Colonic mucosa (tissue), 4 donors: ENCODE measurements around the gene SENP7. TPM values are rescaled to one million over a fixed set of nuclear protein-coding genes. Genes with fewer than 3 reads are reported as not detected.

Experiments used
- DNase-seq: peaks from one replicate; pipeline ENCODE4 v3.0.0-alpha.2; 2020
- H3K27ac ChIP-seq: fragments of 200-600 bp; one replicate; pipeline ENCODE4 v1.8.0; 2021
- H3K27me3 ChIP-seq: fragments of 200-600 bp; one replicate; pipeline ENCODE4 v1.8.0; 2021
- H3K36me3 ChIP-seq: fragments of 200-600 bp; one replicate; pipeline ENCODE4 v1.8.0; 2021
- H3K4me1 ChIP-seq: fragments of 200-600 bp; one replicate; pipeline ENCODE4 v1.8.0; 2021; ENCODE audit warnings: mild to moderate bottlenecking
- H3K4me3 ChIP-seq: fragments of 200-600 bp; one replicate; pipeline ENCODE4 v1.8.0; 2021
- H3K9ac ChIP-seq, 2 donors: one replicate each; pipeline ENCODE4 v1.7.0; 2013; ENCODE audit warnings: control low read depth in 2 of 2, low read depth in 2 of 2, low read length in 2 of 2
- H3K9me3 ChIP-seq: fragments of 200-600 bp; one replicate; pipeline ENCODE4 v1.8.0; 2021
- intact Hi-C: fragments of 100-400 bp; cut with DNase I; formaldehyde crosslinking; loops from one replicate; pipeline ENCODE4 v1.14.1; 2022
- total RNA-seq, 2 donors: library from RNA; stranded (reverse); fragmentation: NEBNext Ultra II Directional in 1 of 2; extraction: Animal tissue kit (Norgen Biotek cat#: 25700) in 1 of 2; gene quantifications; one replicate each; pipeline ENCODE4 v1.2.1, GENCODE V29; 2021
- TF ChIP-seq, protein P1 (sequence below): fragments of 200-600 bp; IDR thresholded peaks from one replicate; pipeline ENCODE4 v1.8.0; 2022; ENCODE audit warnings: antibody characterized with exemption, mild to moderate bottlenecking
- donor health status: healthy.
- donor health status: DM: no; HTN: no; CAD: no.
- donor health status: DM: no; HTN: no; CAD: no.

Gene SENP7
- total RNA-seq, 2 donors from 2014 or later, result 5.6 to 8.6 TPM

GRCh38 chr3:101303836-101304235 lies 209.2 kb downstream of the SENP7 start:
- no peaks in the 10 kb centered on the region for H3K36me3 ChIP-seq
- intact Hi-C loops, result no loop called here
- no peaks in the 10 kb centered on the region for H3K27me3 ChIP-seq
- no peaks in the 10 kb centered on the region for H3K4me1 ChIP-seq
- TF ChIP-seq, protein P1, sequence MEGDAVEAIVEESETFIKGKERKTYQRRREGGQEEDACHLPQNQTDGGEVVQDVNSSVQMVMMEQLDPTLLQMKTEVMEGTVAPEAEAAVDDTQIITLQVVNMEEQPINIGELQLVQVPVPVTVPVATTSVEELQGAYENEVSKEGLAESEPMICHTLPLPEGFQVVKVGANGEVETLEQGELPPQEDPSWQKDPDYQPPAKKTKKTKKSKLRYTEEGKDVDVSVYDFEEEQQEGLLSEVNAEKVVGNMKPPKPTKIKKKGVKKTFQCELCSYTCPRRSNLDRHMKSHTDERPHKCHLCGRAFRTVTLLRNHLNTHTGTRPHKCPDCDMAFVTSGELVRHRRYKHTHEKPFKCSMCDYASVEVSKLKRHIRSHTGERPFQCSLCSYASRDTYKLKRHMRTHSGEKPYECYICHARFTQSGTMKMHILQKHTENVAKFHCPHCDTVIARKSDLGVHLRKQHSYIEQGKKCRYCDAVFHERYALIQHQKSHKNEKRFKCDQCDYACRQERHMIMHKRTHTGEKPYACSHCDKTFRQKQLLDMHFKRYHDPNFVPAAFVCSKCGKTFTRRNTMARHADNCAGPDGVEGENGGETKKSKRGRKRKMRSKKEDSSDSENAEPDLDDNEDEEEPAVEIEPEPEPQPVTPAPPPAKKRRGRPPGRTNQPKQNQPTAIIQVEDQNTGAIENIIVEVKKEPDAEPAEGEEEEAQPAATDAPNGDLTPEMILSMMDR, result no peak
- no peak overlapping the region for H3K4me3 ChIP-seq
- no peak for DNase-seq
- H3K9me3 ChIP-seq, result no peaks in the 10 kb centered on the region
- H3K9ac ChIP-seq, result no peak overlapping the region
- no peak overlapping the region for H3K27ac ChIP-seq

DNA sequence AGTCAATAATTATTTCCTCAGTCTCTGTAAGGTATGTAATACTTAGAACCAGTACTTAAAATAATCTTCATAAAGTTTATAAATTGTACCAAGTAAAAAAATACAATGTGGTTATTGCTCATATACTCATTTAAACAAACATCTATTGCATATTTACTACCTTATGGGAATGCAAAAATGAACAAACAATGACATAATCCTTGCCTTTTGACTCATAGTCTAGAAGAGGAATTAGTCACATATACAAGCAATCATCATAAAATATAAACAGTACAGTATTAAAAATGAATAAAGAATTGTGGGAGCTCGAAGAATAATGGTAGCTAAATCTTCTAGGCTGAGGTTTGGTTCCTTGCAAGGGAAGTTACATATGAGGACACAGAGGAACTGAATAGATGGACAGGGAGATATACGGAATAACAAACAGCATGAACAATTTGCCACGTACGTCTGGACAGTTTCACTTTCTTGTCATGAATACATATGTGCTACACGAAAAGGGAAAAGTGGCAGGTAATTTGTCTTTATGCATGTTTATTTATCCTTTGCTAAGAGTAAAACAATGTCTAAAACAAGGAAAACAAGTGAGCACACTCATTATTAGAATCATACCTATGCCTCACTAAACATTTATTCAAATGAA lies 209.8 kb downstream of the SENP7 start:
- no peak for DNase-seq
- Histone ChIP-seq H3K4me3 (no peak overlapping the region), H3K9ac (no peak overlapping the region), H3K36me3 (no peaks in the 10 kb centered on the region), H3K27ac (no peak overlapping the region), H3K27me3 (no peaks in the 10 kb centered on the region), H3K4me1 (no peaks in the 10 kb centered on the region), H3K9me3 (no peaks in the 10 kb centered on the region)
- intact Hi-C loops, result no loop called here
- TF ChIP-seq, protein P1, result no peak

DNA sequence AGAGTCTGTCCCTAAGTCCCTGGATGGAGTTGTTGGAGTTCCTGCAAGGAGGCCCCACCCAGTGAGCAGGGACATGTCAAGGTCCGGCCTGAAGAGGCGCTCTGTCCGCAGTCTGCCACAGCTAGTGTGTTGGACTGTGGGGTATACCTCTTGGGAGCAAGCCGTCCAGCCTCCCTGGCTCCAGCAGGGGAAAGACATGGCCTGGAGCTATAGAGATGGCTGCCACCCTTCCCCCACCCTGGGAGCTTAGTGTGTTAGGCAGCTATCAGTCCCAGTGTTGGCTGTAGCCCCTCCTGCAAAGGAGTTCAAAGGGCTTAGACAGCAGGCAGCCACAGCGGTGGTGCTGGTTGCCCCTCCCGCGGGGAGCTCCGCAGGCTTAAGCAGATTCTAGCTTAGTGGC lies 212.9 kb downstream of the SENP7 start:
- no peak overlapping the region for H3K27ac ChIP-seq
- H3K4me1 ChIP-seq, result no peaks in the 10 kb centered on the region
- H3K27me3 ChIP-seq, result no peaks in the 10 kb centered on the region
- H3K9me3 ChIP-seq, result no peaks in the 10 kb centered on the region
- intact Hi-C loops, result no loop called here
- H3K4me3 ChIP-seq, result no peak overlapping the region
- H3K9ac ChIP-seq, result no peak overlapping the region
- TF ChIP-seq, protein P1, result no peak
- DNase-seq, result no peak
- no peaks in the 10 kb centered on the region for H3K36me3 ChIP-seq

DNA sequence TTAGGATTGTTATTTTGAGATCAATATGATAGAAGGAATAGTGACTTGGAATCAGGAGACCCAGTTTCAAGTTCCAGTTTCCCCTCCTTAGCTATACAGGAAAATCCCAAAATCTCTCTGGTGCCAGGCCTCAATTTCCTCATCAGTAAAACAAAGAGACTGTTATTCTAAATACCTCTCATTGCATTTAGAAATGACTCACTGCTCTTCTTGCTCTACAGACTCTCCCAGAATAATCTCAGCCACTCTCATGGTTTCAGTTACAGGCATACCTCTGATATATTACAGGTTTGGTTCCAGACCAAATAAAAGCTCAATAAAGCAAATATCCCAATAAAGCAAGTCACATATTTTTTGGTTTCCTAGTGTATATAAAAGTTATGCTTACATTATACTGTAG lies 221.0 kb downstream of the SENP7 start:
- Histone ChIP-seq H3K27ac (no peak overlapping the region), H3K27me3 (no peaks in the 10 kb centered on the region), H3K36me3 (no peaks in the 10 kb centered on the region), H3K4me1 (no peaks in the 10 kb centered on the region), H3K9ac (no peak overlapping the region), H3K4me3 (no peak overlapping the region), H3K9me3 (no peaks in the 10 kb centered on the region)
- TF ChIP-seq, protein P1, result no peak
- no peak for DNase-seq
- intact Hi-C loops, result no loop called here

- H3K27ac ChIP-seq, result no peak overlapping the region
- H3K9ac ChIP-seq, result no peak overlapping the region
- intact Hi-C loops, result no loop called here
- H3K4me1 ChIP-seq, result no peaks in the 10 kb centered on the region
- no peak for DNase-seq
- H3K27me3 ChIP-seq, result no peaks in the 10 kb centered on the region
- H3K36me3 ChIP-seq, result no peaks in the 10 kb centered on the region
- H3K4me3 ChIP-seq, result no peak overlapping the region
- H3K9me3 ChIP-seq, result no peaks in the 10 kb centered on the region
- TF ChIP-seq, protein P1, result no peak
Measured at GRCh38 chr3:101288294-101288693, 224.7 kb downstream of the SENP7 start.
